Diencephalon (tissue), 1 donor: ENCODE data around the gene TRDMT1. TPM values are rescaled to one million over a fixed set of nuclear protein-coding genes. Genes with fewer than 3 reads are reported as not detected.

Experiments used
- small RNA-seq: library from RNA; depleted of rRNA; stranded (forward); fragments of <200 nt; gene quantifications from one replicate; pipeline ENCODE3, GENCODE V24; 2014
- total RNA-seq: library from RNA; depleted of rRNA; stranded (reverse); fragments of >200 nt; gene quantifications from one replicate; pipeline ENCODE4 v1.2.3, GENCODE V29; 2014

The TRDMT1 gene
- total RNA-seq: 29.5 TPM

GRCh38 chr10:17200912-17201793 lies at the start of gene TRDMT1:
Gene TRDMT1 (minus strand): TSS chr10:17201672. CDS start chr10:17201634, 38 bp downstream.

GRCh38 chr10:17228091-17229015 lies 26.9 kb upstream of the TRDMT1 start, which contains the start of gene VIM:
Gene VIM (plus strand): TSS chr10:17228241. CDS start chr10:17229423, 1,182 bp downstream.

GRCh38 chr10:17129741-17130140 lies 71.7 kb downstream of the TRDMT1 start, which contains the start of gene CUBN:
Gene CUBN (minus strand): TSS chr10:17129811. CDS start chr10:17129765, 46 bp downstream.

Small RNA genes lying within 50 kb of the gene (small RNA-seq; reads per million reads assigned to genes)
- not detected for gene AC067747.1

Other genes with a start within 250 kb of the TRDMT1 start
- gene CUBN, start 71.9 kb downstream of the TRDMT1 start, total RNA-seq: 3.5 TPM
- 259 TPM for gene VIM, start 26.6 kb upstream of the TRDMT1 start, total RNA-seq